Endodermal cell (in vitro differentiated cells): ENCODE results near the gene PRDX2. TPM values are rescaled to one million over a fixed set of nuclear protein-coding genes. Genes with fewer than 3 reads are reported as not detected.
A peak's percentile ranks its signal among the peaks of the same experiment; 100 is the strongest.

Experiments used
- DNase-seq: peaks from one replicate; pipeline ENCODE4 v3.0.0-alpha.2; 2017
- H3K27ac ChIP-seq: 2 replicates; pipeline ENCODE4 v1.5.1; 2013; ENCODE audit warnings: mild to moderate bottlenecking, low read depth, low read length, moderate library complexity
- H3K27me3 ChIP-seq: 2 replicates; pipeline ENCODE4 v1.6.1; 2013; ENCODE audit warnings: mild to moderate bottlenecking, low read length, moderate library complexity; ENCODE audit not compliant: insufficient read depth, control insufficient read depth, poor library complexity, severe bottlenecking
- H3K36me3 ChIP-seq: 2 replicates; pipeline ENCODE4 v1.7.0; 2013; ENCODE audit warnings: mild to moderate bottlenecking, low read length, moderate library complexity; ENCODE audit not compliant: control insufficient read depth, insufficient read depth
- H3K4me1 ChIP-seq: one replicate; pipeline ENCODE4 v1.7.0; 2013; ENCODE audit warnings: low read length; ENCODE audit not compliant: control insufficient read depth, insufficient read depth
- H3K4me3 ChIP-seq: 2 replicates; pipeline ENCODE4 v1.5.1; 2013; ENCODE audit warnings: mild to moderate bottlenecking, low read length, moderate library complexity
- H3K9ac ChIP-seq: 2 replicates; pipeline ENCODE4 v1.6.1; 2013; ENCODE audit warnings: mild to moderate bottlenecking, low read length, moderate library complexity; ENCODE audit not compliant: poor library complexity, severe bottlenecking; ENCODE audit errors: extremely low read depth
- H3K9me3 ChIP-seq: 2 replicates; pipeline ENCODE4 v1.6.1; 2013; ENCODE audit warnings: mild to moderate bottlenecking, low read length, moderate library complexity; ENCODE audit not compliant: control insufficient read depth
- H3K27ac Mint-ChIP-seq: 2 replicates; pipeline ENCODE4 v1.8.0; 2020; ENCODE audit warnings: mixed read lengths
- H3K27me3 Mint-ChIP-seq: 2 replicates; pipeline ENCODE4 v1.8.0; 2021; ENCODE audit warnings: mild to moderate bottlenecking, mixed read lengths; ENCODE audit not compliant: insufficient read depth
- H3K36me3 Mint-ChIP-seq: 2 replicates; pipeline ENCODE4 v1.8.0; 2020; ENCODE audit warnings: low read depth, mixed read lengths
- H3K4me1 Mint-ChIP-seq: 2 replicates; pipeline ENCODE4 v1.8.0; 2020; ENCODE audit warnings: mixed read lengths
- H3K4me3 Mint-ChIP-seq: 2 replicates; pipeline ENCODE4 v1.8.0; 2020; ENCODE audit warnings: mild to moderate bottlenecking, moderate library complexity, mixed read lengths
- H3K9me3 Mint-ChIP-seq: 2 replicates; pipeline ENCODE4 v1.8.0; 2020; ENCODE audit warnings: mild to moderate bottlenecking, mixed read lengths
- CTCF ChIP-seq: fragments of 200-600 bp; sonication (generic); conservative IDR thresholded peaks from 2 replicates; pipeline ENCODE4 v1.5.0; 2021; ENCODE audit warnings: antibody characterized with exemption, mild to moderate bottlenecking
- WGBS, 2 experiments: methylation state at CpG; one replicate each; pipeline versions ENCODE4 v1.1.5 to v1.1.7; 2013; ENCODE audit warnings: missing lambda C conversion rate in 2 of 2, mixed read lengths in 1 of 2; ENCODE audit not compliant: insufficient coverage in 1 of 2, insufficient read length in 1 of 2; 5-methylcytosine and 5-hydroxymethylcytosine counted together
- total RNA-seq, 2 donors: library from RNA; stranded (reverse); fragmentation: NEBNext Ultra II Directional in 1 of 2; extraction: Animal tissue kit (Norgen Biotek cat#: 25700) in 1 of 2; gene quantifications; 2 replicates in 1 of 2; 3 replicates in 1 of 2; pipeline ENCODE4 v1.2.1, GENCODE V29; 2021

Gene PRDX2
- total RNA-seq, 2 donors from 2014 or later = 429 to 507 TPM

- peak within 1 kb of the TSS; percentile 79 for H3K27ac ChIP-seq
- Mint-ChIP-seq H3K36me3 (no peaks in the 10 kb centered on the region), H3K4me3 (peak within 1 kb of the TSS; percentile 64), H3K27ac (no peak within 1 kb of the TSS), H3K9me3 (no peaks in the 10 kb centered on the region), H3K4me1 (peaks cover 4% of the 10 kb centered on the region), H3K27me3 (peaks cover 76% of the 10 kb centered on the region)
- no peaks in the 10 kb centered on the region for H3K4me1 ChIP-seq
- TF ChIP-seq CTCF = peak; percentile 85
- H3K36me3 ChIP-seq = no peaks in the 10 kb centered on the region
- no peaks in the 10 kb centered on the region for H3K9me3 ChIP-seq
- peak within 1 kb of the TSS; percentile 71 for H3K4me3 ChIP-seq
- peak; percentile 87 for DNase-seq
- no peak within 1 kb of the TSS for H3K9ac ChIP-seq
- 0% methylated on average over 7 to 59 of the region's 69 CpGs for WGBS, 2 experiments
- peaks cover 53% of the 10 kb centered on the region for H3K27me3 ChIP-seq
Measured at GRCh38 chr19:12838182-12838885, 36.7 kb upstream of the PRDX2 start, which contains the start of gene MAST1. Gene MAST1 (plus strand): TSS chr19:12838515. CDS start chr19:12838573, 58 bp downstream.

GRCh38 chr19:12837225-12837624, 35.6 kb upstream of the PRDX2 start:
- WGBS, 2 experiments = 65 to 72% methylated on average over 3 to 4 of the region's 4 CpGs
- Histone ChIP-seq H3K36me3 (no peaks in the 10 kb centered on the region), H3K4me1 (no peaks in the 10 kb centered on the region), H3K4me3 (no peak overlapping the region), H3K9me3 (no peaks in the 10 kb centered on the region), H3K27ac (no peak overlapping the region), H3K27me3 (peaks cover 60% of the 10 kb centered on the region), H3K9ac (no peak overlapping the region)
- TF ChIP-seq CTCF = no peak
- Mint-ChIP-seq H3K27ac (no peak overlapping the region), H3K27me3 (peaks cover 82% of the 10 kb centered on the region), H3K4me1 (peaks cover 4% of the 10 kb centered on the region), H3K9me3 (no peaks in the 10 kb centered on the region), H3K4me3 (no peak overlapping the region), H3K36me3 (no peaks in the 10 kb centered on the region)
- no peak for DNase-seq

- H3K27ac ChIP-seq = no peak overlapping the region
- Mint-ChIP-seq H3K4me3 (no peak overlapping the region), H3K27ac (no peak overlapping the region), H3K9me3 (no peaks in the 10 kb centered on the region), H3K4me1 (peaks cover 4% of the 10 kb centered on the region), H3K27me3 (peaks cover 84% of the 10 kb centered on the region), H3K36me3 (no peaks in the 10 kb centered on the region)
- WGBS, 2 experiments = 22 to 25% methylated on average over 5 to 6 of the region's 6 CpGs
- no peak overlapping the region for H3K4me3 ChIP-seq
- DNase-seq = no peak
- H3K9me3 ChIP-seq = no peaks in the 10 kb centered on the region
- no peak for TF ChIP-seq CTCF
- H3K36me3 ChIP-seq = no peaks in the 10 kb centered on the region
- H3K4me1 ChIP-seq = no peaks in the 10 kb centered on the region
- peaks cover 67% of the 10 kb centered on the region for H3K27me3 ChIP-seq
- no peak overlapping the region for H3K9ac ChIP-seq
Measured at GRCh38 chr19:12836529-12836863, 34.9 kb upstream of the PRDX2 start.
